HepG2 (cell line): Measurements from ENCODE around the gene EPB41L4A.

Experiments used
- CTCF ChIP-seq: sonication (generic); formaldehyde crosslinking; IDR thresholded peaks from 2 replicates; pipeline ENCODE4 v1.5.0; 2020; ENCODE audit warnings: mild to moderate bottlenecking, missing genetic modification reagents, moderate library complexity
- MAFK ChIP-seq, 2 experiments: IDR thresholded peaks in 1 of 2; conservative IDR thresholded peaks in 1 of 2; 2 replicates each; pipeline ENCODE4 v1.6.1; 2011; ENCODE audit warnings: improper control_type of control experiment in 2 of 2, low read length in 2 of 2
- NFE2L1 ChIP-seq: sonication (generic); formaldehyde crosslinking; IDR thresholded peaks from 2 replicates; pipeline ENCODE4 v1.4.0; 2020; ENCODE audit warnings: missing genetic modification reagents, mild to moderate bottlenecking, borderline replicate concordance
- POLR2A ChIP-seq, 2 experiments: IDR thresholded peaks; 2 replicates each; pipeline ENCODE4 v1.6.1; 2011; ENCODE audit warnings: low read depth in 2 of 2, low read length in 2 of 2, mild to moderate bottlenecking in 1 of 2, moderate library complexity in 1 of 2; ENCODE audit not compliant: insufficient read depth in 1 of 2
- RARA ChIP-seq: IDR thresholded peaks from 2 replicates; pipeline ENCODE4 v1.6.1; 2016; ENCODE audit warnings: missing genetic modification reagents, missing compliant biosample characterization
- TEAD2 ChIP-seq: sonication (generic); formaldehyde crosslinking; IDR thresholded peaks from 2 replicates; pipeline ENCODE4 v1.9.0; 2021; ENCODE audit warnings: missing genetic modification reagents
- ZFP36 ChIP-seq: fragments of 150-350 bp; IDR thresholded peaks from 2 replicates; pipeline ENCODE4 v1.6.1; 2018; ENCODE audit warnings: borderline replicate concordance, low read length, low read depth; ENCODE audit not compliant: partially characterized antibody
- ZKSCAN8 ChIP-seq: IDR thresholded peaks from 2 replicates; pipeline ENCODE4 v1.6.1; 2016; ENCODE audit warnings: borderline replicate concordance, missing genetic modification reagents, missing compliant biosample characterization
- ZNF224 ChIP-seq: sonication (generic); formaldehyde crosslinking; IDR thresholded peaks from 2 replicates; pipeline ENCODE4 v1.5.0; 2020; ENCODE audit warnings: mild to moderate bottlenecking, missing genetic modification reagents
- ZNF317 ChIP-seq: sonication (generic); formaldehyde crosslinking; IDR thresholded peaks from 2 replicates; pipeline ENCODE4 v1.5.0; 2020; ENCODE audit warnings: mild to moderate bottlenecking, missing genetic modification reagents
- TF ChIP-seq, protein P1 (sequence below): sonication (generic); formaldehyde crosslinking; IDR thresholded peaks from 2 replicates; pipeline ENCODE4 v1.8.1; 2023; ENCODE audit warnings: mild to moderate bottlenecking, missing genetic modification reagents, borderline replicate concordance

DNA sequence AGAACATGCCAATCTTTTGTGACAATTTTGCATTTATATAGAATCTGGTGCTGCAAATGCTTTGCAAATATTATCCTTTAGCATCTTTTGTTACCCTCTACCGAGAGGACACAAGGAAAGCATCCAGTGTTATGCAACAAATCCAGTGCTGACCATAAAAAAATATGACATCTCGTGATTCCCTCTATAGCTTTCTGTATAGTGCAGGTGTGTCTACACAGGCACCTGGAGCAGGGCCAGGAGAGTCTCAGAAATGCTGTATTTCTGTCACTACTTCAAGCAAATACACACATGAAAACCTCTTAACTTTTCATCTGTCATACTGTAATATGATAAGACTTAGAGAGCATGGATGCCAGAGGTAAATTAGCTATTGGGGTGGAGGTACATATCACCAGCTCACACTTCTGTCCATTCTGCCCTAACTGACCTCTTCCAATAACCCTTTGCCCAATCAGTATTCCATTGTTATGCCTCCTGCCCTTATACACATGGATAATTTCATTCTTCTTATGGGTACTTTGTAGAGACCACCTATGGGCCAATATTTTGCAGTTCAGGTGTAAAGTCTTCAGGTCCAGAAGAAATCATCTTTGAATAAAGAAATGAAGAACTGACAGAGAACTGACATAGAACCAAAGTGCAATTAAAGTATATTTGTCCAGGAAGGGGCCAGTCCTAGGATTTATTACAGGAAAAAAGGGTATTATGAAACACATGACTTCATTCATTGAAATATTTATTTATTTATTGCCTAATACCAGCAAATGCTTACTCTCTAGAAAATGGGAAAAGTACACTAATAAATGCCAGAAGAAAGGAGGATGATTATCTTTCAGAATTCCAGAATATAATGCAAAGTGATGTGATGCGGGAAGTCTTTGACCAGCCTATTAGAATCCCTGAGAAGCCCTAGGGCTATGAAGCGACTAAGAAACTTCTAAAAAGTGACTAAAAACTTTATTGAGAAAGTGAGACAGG, 106.5 kb downstream of the EPB41L4A start:
- no peak for TF ChIP-seq NFE2L1 (CRISPR knock-in tag)
- TF ChIP-seq POLR2A (IDR thresholded peaks at IDR 0.05; ENCODE audit: insufficient read depth in 1 of 2, low read depth in 2 of 2, low read length in 2 of 2), result no peak
- no peak for TF ChIP-seq ZNF224 (CRISPR knock-in tag)
- no peak for TF ChIP-seq ZNF317
- no peak for TF ChIP-seq CTCF (CRISPR knock-in tag)
- TF ChIP-seq ZKSCAN8 (CRISPR knock-in tag), result no peak
- TF ChIP-seq ZFP36, result no peak
- TF ChIP-seq RARA (CRISPR knock-in tag), result no peak
- no peak for TF ChIP-seq MAFK (conservative IDR thresholded peaks at IDR 0.05 in 1 of 2, IDR thresholded peaks at IDR 0.05 in 1 of 2; ENCODE audit: low read length in 2 of 2)
- no peak for TF ChIP-seq TEAD2 (CRISPR knock-in tag)
- TF ChIP-seq, protein P1, sequence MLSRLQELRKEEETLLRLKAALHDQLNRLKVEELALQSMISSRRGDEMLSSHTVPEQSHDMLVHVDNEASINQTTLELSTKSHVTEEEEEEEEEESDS, result no peak
